ENCODE measurements around the gene ALAS1.

The ALAS1 gene

GRCh38 chr3:52237657-52238172 is 39.8 kb downstream of the ALAS1 start:
- no peak for DNase-seq

- no peak for DNase-seq
Measured at GRCh38 chr3:52238193-52238760, 40.3 kb downstream of the ALAS1 start.

DNA sequence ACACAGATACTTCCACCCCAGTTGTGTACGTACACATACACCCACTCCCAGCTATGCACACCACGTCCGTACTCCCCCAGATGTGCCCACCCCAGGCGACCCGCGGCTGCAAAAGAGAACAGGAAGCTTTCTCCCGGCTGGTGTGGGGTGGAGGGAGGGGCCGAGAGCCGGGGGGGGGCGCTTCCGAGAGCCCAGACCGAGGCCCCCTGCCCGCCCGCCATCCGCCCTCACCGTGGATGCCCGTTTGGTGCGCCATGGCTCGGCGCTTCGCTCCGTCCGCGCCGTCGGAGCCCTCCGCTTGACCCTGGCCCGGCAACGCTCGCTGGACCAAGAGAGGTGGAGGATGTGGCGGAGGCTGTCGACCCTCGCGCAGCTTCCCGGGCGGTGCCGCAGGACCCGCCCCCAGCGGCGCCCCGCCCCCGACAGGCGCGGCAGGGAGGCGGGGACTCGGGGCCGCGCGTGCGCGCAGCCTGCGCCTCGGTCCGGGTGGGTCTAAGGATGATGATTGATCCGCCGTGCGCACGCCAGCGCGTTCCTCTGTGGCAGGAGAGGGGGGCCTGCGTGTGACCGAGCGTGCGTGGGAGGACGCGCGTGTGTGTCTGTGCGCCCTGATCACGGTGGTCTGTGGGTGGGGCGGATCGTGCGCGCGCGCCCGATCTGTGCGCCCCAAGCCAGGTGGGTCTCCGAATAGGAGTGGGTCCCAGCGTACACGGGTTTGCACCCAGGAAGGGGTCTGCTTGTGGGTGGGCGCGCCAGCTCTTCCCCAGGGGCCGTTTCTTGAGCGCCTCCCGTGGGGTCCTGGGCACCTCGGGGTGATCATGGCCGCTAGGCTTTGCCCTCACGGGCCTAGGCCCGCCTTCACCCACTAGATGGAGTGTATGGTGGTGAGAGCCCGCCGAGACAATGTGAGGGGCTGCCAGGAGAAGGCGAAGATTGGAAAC is 41.1 kb downstream of the ALAS1 start, which contains the start of gene TWF2:
TWF2 (minus strand) TSS at position 398 of the 941 bp plus-strand sequence; CDS start at position 256, 142 bp downstream.
- peak; percentile 21 to 67 for DNase-seq

DNA sequence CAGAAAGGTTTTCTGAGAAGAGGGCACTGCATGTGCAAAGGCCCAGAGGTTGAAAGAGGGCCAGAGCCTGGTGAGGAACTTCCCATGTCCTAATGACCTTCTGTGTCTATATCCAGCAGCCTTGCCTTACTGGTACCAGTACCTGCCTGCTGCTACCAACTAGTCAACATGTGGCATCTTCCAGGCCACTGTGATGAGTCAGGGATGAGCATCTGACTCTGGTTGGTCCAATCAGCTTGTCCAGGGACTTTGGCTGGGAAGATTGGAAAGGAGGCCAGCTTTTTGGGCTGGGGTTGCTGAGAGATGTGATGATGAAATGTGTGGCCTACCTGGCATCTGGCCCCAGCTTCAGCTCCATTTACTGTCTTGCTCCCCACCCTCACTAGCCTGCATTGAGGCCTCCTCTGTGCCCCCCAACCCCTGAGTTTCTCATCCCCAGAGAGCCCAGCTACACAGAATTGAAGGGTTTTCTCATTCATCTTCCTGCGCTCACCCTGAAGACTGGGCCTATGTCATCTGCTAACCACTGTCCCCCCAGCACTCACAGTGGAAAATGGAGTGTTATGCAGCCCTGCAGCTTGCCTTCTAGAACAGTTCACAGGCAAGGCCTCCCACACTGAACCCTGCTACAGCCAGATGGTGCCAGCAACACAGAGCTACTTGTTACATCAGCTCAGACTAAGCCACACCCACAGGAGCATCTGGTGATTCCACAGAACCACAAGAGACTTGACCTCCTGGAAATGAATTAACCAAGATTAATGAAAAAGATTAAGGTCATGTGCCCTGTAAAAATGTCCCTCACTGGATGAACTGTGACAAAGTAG is 42.3 kb downstream of the ALAS1 start:
- peak; percentile 60 to 82 for DNase-seq

GRCh38 chr3:52240886-52241370 is 43.0 kb downstream of the ALAS1 start:
- DNase-seq, result no peak

DNA sequence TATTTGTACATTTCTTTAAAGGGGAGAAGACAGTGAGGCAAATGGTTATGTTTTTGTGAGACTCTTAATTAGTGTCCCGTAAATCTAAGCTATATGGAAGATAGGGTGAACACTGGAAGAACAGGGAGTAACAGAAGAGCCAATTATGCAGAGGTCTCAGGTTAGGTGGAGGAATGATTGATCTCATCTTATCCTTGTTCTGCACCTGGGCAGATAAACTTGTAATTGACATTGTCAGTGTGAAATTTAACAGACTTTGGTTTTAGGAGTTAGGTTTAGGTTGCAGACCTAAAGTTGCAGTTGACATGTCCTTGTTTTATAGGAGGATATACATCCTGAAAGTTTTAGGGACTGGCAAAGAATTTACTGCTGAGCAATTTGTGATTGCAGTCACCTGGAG is 44.1 kb downstream of the ALAS1 start:
- no peak for DNase-seq

GRCh38 chr3:52243791-52244628 is 46.0 kb downstream of the ALAS1 start:
- DNase-seq, result no peak

- DNase-seq, result no peak
Measured at GRCh38 chr3:52245322-52246263, 47.6 kb downstream of the ALAS1 start, which contains the start of gene PPM1M. Gene PPM1M, plus strand, starts transcription at chr3:52245759. Its CDS starts 66 bp downstream, at chr3:52245825.

- no peak for DNase-seq
Measured at GRCh38 chr3:52246264-52246620, 48.3 kb downstream of the ALAS1 start.

DNA sequence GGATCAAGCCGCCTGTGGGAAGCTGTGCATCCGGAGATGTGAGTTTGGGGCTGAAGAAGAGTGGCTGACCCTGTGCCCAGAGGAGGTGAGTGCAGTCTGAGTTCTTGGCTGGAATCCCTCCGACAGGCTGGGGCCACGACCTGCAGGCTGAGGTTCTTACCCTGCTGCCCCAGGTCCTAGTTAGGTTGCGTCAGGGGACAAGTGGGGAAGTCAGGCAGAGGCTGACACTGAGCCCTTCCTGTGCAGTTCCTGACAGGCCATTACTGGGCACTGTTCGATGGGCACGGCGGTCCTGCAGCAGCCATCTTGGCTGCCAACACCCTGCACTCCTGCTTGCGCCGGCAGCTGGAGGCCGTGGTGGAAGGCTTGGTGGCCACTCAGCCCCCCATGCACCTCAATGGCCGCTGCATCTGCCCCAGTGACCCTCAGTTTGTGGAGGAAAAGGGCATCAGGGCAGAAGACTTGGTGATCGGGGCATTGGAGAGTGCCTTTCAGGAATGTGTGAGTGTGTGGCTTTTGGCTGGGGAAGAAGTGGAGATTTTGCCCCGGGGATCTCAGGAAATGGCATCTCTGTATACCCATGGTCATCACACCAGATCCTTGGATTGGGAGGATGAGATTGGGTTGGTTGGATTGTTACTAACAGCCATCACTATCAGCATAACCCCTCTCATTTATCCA is 48.9 kb downstream of the ALAS1 start:
- no peak for DNase-seq

DNA sequence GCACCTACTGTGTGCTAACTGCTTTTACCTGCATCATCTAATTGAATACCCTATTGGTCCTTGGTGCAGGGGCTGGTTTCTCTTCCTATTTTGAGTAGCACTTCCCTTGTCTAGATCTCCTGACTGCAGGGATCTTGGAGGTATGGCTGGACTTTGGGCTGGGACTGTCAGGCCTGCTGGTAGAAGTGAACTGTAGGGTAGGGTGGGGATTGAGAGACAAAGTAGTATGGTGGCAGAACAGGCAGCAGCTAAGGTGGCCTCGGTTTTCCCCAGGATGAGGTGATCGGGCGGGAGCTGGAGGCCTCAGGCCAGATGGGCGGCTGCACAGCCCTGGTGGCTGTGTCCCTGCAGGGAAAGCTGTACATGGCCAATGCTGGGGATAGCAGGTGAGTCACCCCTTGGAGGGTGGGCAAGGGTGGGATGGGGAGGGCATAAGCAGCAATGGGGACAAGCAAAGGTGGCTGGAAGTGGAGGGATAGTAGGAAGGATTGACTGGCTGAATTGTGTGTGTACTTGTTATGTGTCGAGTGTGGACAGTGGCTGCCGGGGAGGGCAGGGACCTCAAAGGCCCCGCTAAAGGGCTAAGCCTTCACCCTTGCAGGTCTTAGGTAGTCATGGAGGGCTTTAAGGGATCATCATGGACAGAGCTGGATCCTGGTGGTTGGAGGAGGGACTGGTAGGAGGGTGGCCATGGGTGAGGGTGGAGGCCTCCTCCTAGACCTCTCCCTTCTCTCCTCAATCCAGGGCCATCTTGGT is 49.6 kb downstream of the ALAS1 start:
- DNase-seq, result no peak

DNA sequence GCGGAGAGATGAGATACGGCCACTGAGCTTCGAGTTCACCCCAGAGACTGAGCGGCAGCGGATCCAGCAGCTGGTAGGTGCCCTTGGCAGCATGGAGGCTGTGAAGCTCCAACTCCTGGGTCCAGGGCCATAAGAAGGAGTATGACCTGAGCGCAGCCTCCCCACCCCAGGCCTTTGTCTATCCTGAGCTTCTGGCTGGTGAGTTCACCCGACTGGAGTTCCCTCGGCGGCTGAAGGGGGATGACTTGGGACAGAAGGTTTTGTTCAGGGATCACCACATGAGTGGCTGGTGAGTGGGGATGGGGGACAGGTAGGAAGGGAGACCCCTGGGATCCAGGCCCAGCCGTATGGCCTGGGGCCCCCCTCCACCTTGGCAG is 50.2 kb downstream of the ALAS1 start:
- DNase-seq, result no peak

GRCh38 chr3:52248816-52249547 is 51.0 kb downstream of the ALAS1 start:
- no peak for DNase-seq

DNA sequence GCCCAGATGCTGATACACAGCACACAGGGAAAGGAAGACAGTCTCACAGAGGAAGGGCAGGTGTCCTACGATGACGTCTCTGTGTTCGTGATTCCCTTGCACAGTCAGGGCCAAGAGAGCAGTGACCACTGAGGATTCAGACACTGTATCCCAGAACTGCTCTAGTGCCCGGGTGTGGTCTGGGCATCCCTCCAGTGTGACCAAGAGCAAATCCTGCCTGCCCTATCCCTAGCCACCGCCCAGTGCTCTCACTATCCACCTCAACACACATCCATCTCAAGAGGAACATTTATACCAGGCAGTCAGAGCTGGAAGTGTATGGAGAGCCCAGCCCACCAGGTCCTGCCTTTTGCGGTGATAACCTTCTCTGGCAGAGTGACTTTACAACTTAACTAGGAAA is 51.7 kb downstream of the ALAS1 start:
- no peak for DNase-seq

DNA sequence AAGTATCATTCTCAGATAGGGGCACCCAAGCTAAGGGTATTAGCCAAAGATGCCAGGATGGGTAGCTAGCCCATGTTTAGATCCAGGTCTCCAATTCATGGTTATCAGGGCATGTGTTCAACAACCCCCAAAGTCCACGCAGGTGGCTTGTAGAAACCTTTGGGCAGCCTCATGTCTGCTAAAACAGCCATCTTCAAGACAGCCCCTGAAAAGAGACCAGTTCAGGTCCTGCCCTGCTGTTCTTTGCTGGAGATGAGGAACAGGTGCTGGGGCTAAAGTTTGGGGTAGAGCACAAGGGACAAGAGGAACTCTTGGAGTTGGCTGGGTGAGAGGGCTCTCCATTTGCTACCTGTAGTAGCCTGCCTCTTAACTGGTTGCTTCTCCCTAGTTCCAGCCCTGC is 52.2 kb downstream of the ALAS1 start:
- no peak for DNase-seq

DNA sequence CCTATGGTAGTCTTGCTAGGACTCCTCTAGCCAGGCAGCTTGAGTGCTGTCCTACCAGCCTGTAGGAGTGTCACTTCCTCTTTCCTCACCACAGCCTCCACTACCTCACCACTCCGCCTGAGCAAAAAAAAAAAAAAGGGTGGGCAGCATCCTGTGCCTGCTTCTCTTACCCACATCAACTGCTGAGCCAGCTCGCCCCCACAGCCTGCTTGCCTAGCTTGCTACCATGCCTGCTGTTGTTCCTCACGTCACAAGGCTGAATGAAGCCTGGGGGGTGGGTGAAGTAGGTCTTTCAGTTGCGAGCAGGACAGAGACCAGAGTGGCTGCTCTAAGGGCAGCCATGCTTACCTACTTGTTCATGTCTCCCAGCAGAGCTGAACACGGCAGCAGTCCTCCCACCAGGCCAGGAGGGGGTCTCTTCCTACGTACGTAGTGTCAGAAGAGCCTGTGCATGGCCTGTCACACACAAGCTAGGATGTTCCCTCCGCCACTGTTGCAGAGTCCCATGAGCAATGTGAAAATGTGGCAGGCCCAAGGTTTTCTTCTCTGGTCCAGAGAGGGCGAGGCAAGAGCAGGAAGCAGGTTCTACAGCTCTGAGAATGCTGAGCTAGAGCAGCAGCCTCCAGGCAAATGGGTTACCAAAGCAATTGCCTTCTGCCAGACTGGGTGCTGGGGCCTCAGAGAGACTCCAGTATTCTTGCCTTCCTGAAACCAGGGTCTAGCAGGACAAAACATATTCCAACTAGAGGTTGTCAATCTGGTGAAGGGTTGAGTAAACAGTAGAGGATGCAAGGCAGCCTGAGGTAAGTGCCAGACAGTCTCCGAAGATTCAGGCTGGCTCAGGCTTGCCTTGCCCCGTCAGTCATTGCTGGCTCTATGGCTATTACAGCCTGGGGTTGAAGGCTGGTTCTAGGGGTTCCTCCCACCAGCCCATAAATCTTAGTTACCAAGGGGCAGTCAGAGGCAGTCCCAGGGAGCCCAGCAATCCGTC is 55.6 kb downstream of the ALAS1 start:
- DNase-seq, result no peak

- DNase-seq, result no peak
Measured at GRCh38 chr3:52254608-52255007, 56.6 kb downstream of the ALAS1 start.
